A172 (cell line): Measurements from ENCODE around the gene BARD1. TPM values are rescaled to one million over a fixed set of nuclear protein-coding genes. Genes with fewer than 3 reads are reported as not detected.
"Not testable (repeated sequence)": the region's sequence is repeated elsewhere in the genome, so short reads cannot be mapped to it uniquely, and the experiment has no call there.

ENCODE experiments used
- DNase-seq: peaks from one replicate; pipeline ENCODE4 v3.0.0-alpha.2; 2015; ENCODE audit warnings: low spot score
- total RNA-seq: library from RNA; depleted of rRNA; stranded (reverse); fragments of >200 nt; shearing (Covaris generic); gene quantifications from 2 replicates; pipeline ENCODE4 v1.2.3, GENCODE V29; 2014; rRNA removed

BARD1 gene
- total RNA-seq = 23.7 and 31.6 TPM in 2 replicates

DNA sequence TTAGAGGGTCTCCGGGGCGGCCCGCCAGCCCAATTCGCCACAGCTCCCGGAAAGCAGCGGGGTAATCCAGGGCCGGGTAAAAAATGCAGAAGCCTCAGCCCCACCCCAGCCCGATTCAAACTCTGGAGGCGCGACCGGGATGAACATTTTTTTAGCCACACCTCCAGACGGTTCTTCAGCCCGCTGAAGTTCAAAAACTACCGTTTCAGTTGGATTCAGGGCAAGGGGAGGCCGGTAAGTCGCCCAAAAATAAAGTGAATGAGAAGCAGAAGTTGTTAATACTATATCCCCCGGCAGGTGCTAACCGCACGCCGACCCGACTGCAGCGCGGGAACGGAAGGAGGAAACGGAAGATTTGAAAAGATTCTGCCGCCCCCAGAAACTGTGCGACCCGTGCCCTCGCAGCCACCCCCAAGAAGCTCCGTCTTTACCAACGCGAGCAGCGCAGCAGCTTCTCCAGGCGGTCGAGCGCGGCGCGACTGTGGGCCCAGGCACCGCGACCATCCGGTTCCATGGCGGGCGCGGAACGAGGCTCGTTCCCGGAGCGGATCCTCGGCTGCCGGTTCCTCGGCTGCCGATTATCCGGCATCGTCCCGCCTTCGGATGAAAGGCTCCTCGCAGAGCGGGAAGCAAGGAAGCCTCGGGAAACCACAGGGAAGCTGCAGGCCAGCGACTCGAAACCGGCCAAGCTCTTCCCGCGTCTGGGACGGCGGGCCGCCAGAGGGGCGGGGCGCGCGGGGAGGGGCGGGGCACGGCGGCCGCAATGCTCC, at the start of gene BARD1:
BARD1 (minus strand) TSS at position 703 of the 770 bp plus-strand sequence; CDS start at position 589, 114 bp downstream.
- DNase-seq = peak; percentile 68

DNA sequence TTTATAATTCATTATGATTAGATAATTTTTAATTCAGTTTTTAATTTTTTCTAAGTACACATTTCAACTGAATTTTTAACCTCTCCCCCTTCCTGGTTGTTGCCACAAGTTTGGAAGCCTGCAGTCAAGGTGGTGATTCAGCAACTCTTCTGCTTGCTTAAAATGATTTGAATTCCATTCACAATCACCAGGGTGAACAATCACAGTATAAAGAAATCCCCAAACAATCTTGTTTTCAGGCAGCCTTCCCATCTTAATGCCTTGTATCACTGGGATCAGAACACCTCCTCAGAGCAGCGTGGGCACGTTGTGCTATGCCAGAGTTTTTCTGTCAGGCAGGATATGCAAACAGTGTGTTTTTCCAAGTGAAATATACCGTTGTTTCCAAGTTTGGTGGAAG, 46.7 kb upstream of the BARD1 start:
- no peak for DNase-seq

DNA sequence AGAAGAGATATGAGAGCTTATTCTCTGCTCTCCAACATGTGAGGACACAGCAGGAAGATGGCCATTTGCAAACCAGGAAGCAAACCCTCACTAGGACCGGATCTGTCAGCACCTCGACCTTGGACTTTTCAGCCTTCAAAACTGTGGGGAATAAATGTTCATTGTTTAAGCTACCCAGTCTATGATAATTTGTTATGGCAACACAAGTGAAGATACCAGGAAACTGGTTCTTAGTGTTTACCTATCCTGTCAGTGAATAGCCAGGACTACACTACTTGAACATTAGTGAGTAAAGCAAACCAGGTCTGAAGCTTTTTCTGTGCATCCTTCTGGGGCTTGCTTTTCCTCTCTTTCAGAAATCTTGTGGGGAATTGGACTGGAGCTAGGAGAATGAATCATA, 44.4 kb upstream of the BARD1 start:
- no peak for DNase-seq

DNA sequence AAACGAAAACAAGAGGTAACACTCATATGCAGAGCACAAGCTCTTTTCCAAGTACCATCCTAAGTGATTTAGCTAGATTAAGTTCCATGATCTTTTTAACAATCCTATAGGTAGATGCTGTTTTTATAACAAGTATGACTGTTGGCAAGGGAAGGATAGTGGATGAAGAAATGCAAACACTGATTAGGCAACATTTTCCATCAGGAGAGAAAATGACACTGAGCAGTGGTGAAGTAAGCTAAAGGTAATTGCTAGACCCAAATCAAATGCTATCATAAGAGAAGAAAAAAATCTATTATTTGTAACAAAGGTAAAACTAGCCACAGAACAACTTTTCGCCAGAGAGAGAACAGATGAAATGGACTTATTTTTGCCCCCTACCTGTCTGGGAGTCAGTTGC, 34.3 kb upstream of the BARD1 start:
- DNase-seq = no peak

DNA sequence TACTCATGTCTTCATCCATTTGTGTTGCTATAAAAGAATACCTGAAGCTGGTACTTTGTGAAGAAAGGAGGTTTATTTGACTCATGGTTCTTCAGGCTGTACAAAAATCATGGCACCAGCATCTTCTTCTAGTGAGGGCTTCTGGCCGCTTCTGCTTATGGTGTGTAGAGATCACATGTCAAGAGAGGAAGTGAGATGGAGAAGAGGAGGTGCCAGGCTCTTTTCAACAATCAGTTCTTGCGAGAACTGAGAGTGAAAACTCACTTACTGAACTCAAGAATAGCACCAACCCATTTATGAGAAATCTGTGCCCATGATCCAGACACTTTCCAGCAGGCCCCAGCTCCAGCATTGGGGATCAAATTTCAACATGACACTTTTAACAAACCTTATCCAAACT, 30.0 kb upstream of the BARD1 start:
- no peak for DNase-seq

DNA sequence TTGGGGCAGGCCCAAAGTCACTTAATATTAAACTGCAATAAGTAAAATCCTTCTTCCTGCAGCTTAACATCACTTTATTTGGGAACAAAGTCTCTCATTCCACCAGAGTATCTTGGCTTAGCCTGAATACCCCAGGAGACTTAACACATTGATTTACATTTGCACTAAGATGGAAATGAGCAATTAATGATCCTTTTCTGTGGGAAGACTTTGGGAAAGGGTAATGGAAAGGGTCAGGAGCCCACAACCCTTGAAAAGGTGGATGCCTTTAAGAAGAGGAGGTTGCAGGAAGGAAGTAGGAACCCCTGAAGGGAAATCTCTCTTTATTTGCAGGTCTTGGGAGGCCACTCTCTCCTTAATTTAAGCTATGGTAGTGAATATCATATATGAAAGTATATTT, 28.0 kb upstream of the BARD1 start:
- no peak for DNase-seq

DNA sequence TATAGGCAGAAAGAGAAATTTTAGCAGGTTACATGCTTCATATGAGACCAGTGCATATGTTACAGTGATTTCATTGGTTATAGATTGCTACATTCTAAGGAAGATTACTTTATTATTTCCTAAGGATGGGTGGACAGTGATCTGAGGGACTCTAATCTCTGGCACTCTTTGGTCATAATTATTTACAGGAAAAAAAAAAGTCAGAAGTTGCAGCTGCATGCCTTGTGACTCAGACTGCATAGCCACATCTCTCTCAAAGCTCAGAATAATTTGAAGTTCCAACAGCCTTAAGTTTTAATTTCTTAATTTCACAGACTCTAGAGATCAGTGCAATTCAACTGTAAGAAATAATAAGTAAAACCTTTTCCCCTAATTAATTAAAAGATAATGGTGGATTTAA, 27.1 kb upstream of the BARD1 start:
- no peak for DNase-seq

DNA sequence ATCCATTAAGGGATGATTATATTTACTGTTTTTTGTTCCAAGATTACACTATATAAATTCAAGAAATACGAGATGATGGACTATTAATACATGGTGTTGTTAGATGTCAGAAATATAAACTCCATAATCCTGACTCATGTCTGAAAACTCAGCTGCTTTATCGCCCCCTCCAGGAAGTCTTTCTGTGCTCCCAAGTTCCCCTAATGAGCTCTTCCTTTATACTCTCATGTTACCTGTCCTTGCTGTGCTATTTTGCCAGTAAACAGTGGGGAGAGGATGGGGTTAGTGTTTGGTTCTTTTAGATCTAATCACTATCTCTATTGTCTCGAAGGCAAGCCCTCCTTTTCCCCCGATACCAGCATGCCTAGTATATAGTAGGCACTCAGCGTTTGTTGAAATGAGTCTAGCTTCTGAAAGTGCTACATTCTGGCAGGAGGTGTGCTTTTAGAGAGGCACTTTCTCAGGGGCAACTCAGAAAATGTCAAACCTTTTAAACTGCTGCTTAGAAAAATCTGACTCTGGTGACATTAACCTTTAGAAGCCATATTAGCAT, 21.4 kb upstream of the BARD1 start:
- DNase-seq = peak; percentile 11

DNA sequence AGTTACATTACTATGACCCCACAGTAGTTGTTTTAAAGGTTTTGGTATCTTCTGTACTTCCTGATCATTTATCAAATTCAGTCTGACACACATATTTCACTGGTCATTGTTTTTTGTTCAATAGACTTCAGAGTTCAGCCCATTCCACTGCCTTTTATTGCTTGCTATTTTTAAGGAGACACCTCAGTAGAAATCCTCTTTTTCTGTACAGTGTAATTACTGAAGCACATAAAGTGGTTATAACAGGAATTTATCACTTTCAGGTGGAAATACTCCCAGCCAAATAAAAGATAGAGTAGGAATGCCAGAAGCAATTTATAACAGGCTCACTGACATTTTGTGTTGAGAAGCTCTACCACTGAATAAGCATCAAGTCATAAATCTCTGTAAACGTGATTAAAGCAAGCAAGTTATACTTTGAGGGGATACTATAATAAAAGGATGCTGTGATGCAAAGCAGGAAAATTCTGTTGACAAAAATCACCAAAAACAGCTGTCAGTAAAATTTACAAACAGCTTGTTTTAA, 6.6 kb upstream of the BARD1 start:
- peak; percentile 5 for DNase-seq

DNA sequence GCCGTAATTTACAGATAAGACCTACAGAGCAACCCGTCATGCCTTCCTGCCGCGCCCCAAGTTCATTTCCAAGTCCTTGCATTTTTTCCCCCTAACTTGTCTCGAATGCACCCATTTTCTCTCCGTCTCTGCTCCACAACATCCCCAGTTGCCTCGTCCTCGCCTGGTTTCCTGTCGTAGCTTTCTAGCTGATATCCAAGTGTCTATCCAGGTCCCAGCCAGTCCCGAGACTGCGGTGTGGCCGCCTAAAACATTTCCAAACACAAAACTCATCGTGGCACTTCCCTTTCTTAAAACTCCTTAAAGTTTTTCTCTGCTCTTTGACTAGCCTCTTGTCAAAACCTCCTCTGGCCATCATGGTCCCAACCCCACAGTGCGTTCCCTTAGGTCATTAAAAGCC, 1.2 kb upstream of the BARD1 start:
- DNase-seq = no peak

DNA sequence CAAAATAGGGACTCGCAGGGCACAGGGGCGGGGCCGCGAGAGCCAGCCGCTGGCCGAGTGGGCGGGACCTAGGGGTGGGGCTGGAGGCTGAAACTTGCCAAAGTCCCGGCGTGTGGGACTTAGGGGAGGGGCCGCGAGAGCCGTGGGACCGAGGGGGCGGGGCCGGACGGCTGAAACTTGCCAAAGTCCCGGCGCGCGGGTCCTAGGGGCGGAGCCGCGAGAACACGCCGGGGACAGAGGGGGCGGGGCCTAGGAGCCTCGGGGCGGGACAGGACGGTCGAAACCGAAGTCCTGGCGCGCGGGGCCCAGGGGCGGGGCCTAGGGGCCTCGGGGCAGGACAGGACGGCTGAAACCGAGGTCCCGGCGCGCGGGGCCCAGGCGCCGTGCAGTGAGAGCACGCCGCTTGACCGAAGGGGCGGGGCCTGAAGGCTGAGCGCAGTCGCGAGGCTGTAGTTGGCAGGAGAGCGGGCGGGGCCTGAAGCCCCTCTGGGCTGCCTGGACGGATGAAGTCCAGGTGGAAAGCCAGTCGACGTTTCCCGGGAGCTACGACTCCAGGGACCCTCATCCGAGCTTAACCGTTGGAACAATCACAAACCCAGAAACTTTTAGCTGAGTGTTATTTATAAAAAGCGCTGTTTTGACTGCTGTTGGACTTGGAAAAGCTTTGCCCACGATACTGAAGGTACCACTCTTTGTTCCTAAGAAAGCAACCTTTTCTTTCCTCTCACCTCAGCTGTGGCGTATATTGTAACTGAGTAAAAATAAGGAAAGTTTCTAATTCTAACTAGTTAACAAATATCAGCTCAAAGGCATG, 475 bp upstream of the BARD1 start:
- peak; percentile 92 for DNase-seq

DNA sequence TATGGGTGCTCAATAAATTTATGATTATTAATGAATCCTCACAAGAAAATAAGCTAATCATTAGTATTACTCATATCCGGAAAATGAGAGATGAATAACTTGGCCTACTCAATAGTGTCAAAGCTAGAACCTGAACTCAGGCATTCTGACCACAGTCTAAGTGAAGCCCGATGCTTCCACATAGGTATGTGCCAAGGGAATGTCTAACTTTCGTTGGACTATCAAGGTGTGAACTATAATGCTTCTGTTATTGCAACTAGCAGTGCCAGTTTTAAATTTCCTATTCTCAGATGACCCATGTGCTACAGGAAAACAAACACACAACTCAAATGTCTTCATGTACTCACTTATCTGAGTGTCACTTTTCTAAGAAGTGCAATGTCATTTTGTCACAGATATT, 1.8 kb downstream of the BARD1 start:
- DNase-seq = peak; percentile 10

DNA sequence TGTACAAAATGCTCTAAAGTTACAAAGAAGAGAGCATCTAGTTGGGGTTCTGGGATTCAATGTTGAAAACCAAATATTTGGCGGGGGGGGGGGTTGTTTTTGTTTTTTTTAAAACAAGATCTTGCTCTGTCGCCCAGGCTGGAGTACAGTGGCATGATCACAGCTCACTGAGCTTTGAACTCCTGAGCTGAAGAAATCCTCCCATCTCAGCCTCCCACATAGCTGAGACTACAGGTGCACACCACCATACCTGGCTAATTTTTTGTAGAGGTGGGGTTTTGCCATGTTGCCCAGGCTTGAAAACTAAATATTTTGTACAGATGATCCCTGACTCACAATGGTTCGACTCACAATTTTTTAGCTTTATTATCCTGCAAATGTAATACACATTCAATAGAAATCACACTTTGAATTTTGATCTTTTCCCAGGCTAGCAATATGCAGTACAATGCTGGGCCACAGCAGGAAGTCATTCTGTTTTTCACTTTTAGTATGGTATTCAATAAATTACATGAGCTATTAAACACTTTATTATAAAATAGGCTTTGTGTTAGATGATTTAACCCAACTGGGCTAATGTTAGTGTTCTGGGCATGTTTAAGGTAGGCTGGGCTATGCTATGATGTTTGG, 7.6 kb downstream of the BARD1 start:
- DNase-seq = no peak

DNA sequence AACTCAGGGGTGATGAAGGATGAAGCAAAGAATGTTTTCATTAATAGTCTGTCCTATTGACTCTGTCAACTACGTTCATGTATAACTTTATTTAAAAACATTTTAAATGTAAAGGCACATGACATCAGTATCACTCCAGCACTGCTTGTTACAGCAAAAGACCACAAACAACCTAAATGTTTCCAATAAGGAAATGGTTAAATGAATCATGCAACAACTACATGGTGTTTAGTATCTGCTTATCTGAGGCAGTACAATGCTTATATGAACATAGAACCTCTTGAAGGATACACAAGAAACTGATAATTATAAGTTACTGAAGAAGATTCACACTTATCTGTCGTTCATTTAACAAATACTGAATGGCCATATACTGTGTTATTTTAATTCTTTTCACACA, 8.4 kb downstream of the BARD1 start:
- no peak for DNase-seq

DNA sequence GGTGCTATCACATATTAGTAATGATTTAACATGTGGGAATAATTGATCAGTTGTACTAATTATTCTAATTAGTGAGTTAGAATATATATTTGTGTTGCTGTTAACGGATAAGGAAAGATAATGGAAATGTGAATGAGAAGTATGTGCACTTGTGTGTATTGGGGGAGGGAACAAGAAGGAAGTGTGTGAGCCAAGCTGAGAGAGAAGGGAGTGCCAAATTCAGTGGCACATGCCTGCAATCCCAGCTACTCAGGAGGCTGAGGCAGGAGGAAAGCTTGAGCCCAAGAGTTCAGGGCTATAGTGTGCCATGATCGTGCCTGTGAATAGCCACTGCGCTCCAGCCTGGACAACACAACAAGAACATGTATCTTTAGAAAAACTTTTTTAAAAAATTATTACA, 9.3 kb downstream of the BARD1 start:
- DNase-seq = no peak

DNA sequence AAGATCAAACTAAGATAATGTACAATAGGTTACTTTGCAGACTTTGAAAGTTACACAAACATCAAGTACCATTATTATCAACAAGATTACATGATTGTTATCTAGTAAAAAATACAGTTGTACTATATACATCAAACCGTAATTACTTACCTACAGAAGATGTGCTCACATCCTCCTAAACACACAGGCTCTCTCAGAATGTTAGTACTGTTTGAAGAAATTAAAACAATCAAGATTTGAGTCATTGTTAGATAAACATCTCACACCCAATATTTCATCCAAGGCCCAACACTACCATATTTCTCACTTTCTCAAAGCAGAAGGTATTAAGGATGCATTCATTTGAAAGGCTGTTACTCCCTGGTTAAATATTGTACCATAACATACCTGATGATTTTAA, 12.6 kb downstream of the BARD1 start:
- DNase-seq = no peak

DNA sequence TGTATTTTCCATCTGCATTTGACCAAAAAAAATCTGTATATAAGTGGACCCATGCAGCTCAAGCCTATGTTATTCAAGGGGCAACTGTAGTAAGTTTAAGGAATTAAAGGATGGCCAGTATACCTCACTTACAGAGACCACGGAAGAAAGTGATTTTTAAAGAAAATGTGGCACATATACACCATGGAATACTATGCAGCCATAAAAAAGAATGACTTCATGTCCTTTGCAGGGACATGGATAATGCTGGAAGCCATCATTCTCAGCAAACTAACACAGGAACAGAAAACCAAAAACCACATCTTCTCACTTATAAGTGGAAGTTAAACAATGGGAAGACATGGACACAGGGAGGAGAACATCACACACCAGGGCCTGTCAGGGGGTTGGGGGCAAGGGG, 26.3 kb downstream of the BARD1 start:
- DNase-seq = not testable (repeated sequence)

DNA sequence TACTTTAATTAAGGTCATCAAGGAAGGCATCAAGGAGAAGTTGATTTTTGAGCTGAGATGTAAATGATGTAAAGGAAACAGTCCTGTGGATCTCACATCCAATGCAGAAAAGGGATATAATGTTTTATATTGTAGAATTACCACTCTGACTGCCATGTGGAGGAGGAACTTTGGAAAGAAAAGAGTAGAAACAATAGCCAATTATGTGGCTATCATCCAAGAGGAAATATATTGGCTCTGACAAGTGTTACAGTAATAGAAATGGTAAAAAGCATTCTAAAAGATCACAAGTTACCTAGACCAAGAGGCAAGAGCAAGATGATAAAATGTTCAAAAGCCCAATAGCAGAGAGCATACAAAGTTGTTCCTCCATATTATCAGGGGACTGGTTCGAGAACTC, 26.8 kb downstream of the BARD1 start:
- no peak for DNase-seq

DNA sequence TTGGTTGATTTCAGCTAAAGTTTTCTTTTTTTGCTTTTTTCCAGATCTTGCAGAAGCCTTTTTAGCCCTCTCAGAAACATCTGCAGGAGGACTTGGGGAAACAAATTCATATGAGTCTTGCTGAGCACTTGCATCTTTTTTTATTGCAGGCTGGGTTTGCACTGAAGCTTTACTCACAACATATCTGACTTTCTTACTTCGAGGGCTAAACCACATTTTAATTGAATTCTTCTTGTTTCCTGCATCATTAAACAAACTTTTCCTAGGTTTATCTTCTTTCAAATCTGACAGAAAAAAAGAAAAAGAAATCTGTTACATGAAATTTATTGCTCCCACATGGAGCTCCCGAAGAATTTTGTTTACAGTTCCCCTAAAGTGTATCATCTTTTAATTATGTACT, 28.3 kb downstream of the BARD1 start:
- no peak for DNase-seq

DNA sequence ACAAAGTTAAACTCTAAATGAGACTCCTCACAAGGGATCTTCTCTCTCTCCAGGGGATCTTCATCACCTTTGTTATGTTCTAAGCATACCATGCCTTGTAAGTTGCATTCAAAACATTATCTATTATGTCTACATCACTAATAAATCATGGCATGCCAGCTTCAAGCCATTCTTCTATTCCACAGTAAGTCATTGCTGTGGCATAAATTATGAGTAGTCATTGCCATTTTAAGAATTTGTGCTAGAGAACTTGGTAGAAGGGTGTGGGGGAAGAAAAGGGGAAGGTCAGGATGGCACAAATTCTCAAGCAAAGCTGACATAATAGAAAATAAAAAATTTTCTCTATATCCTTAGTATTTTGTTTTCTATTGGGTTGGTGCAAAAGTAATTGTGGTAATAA, 33.5 kb downstream of the BARD1 start:
- DNase-seq = no peak

DNA sequence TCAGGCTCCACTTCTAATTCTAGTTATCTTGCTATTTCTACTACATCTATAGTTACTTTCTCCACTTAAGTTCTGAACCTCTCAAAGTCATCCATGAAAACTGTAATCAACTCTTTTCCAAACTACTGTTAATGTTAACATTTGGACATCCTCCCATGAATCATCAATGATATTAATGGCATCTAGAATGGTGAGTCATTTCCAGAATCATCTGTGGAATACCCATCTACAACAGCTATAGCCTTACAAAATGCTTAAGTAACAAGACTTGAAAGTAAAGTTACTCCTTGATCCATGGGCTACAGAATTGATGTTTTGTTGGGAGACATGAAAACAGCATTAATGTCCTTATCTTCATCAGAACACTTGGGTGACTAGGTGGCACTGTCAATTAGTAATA, 35.4 kb downstream of the BARD1 start:
- no peak for DNase-seq

DNA sequence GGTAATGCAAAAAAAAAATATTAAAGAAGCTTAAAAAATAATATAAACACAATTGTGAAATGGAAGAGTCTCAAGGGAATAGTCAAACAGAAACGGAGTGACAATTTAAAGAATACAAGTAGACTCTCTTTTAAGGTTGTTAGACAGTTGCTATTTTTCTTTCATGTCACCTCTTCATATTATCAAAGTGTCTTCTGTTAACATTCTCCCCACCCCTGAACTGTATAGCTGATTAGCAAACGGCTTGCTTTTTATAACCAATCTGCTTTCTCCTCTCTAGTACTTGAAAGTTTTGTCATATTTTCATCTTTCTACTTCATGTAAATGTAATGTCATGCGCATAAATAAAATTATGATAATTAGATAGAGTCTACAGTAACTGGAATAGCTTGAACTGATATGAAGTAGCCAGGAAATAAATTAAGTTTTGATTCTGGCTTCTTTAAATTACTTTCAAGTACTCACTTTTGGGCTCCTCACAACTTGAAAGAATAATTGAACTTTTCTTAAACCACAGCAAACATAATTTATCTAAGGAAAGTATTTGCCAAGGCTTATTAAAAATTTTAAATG, 37.0 kb downstream of the BARD1 start:
- DNase-seq = no peak
